ENCODE results near the gene KIAA1614.
"Not testable (repeated sequence)": the region's sequence is repeated elsewhere in the genome, so short reads cannot be mapped to it uniquely, and the experiment has no call there.

Gene KIAA1614

DNA sequence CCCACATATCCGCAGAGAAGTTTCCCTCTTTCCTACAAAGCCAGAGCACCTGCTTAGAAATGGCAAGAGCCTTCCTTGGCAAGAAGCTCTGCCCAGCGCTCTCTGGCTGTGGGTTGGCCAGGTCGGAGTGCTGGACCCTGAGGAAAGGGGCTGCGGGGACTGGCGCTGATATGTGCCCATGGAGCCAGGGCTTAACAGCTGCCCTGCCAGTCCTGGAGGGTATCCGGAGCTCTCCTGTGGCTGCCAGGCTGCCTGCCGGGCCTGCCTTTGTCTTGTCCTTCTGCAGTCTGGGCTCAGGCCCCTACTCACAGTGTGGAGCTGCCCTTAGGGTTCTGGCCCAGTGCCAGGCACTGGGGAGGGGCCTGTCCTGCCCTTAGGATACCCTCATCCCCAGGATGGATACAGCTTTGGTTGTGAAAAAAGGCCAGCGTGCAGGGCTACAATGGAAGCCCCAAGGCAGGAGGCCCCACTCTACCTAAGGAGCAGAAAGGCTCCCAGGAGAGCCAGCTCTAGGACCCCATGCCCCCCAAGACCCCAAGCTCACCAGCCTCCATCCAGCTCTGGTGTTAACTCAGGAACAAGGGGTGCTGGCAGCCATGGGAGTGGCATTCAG, 43.4 kb downstream of the KIAA1614 start:
- no peak for TF ChIP-seq TAF1 (IDR thresholded peaks at IDR 0.05; ENCODE audit: borderline replicate concordance, low read depth, low read length)
- TF ChIP-seq POLR2A (IDR thresholded peaks at IDR 0.05; ENCODE audit: low read depth, low read length): no peak
- TF ChIP-seq POLR2AphosphoS5 (IDR thresholded peaks at IDR 0.05; ENCODE audit: low read depth, low read length): no peak
- no peak for FAIRE-seq
- DNase-seq (ENCODE audit: insufficient read length): no peak

DNA sequence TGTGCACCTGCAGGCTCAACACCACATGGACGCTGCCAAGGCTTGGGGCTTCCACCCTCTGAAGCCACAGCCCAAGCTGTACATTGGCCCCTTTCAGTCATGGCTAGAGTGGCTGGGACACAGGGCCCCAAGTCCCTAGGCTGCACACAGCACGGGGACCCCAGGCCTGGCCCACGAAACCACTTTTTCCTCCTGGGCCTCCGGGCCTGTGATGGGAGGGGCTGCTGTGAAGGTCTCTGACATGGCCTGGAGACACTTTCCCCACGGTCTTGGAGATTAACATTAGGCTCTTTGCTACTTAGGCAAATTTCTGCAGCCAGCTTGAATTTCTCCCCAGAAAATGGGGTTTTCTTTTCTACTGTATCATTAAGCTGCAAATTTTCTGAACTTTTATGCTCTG, 46.9 kb downstream of the KIAA1614 start:
- not testable (repeated sequence) for FAIRE-seq; DNase-seq (ENCODE audit: insufficient read length)

DNA sequence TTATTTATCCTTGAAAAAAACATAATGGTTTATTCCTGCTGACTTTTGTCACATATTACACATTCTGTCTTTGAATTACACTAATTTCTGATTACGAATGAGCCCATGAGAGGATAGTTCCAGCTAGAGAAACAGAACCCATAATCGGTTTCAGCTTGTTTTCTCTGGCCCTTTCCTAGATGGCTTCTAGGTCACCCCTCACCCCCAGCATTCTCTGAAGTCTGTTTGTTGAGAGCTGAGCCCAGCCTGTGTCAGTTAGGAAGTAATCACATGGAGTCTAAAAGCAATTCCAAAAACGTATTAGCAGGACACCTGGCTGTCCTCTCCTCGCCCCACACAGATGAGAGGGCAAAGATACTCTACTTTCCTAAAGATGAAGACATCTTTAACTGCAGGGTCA, 48.9 kb downstream of the KIAA1614 start:
- TF ChIP-seq TAF1 (IDR thresholded peaks at IDR 0.05; ENCODE audit: borderline replicate concordance, low read depth, low read length): no peak
- no peak for TF ChIP-seq POLR2AphosphoS5 (IDR thresholded peaks at IDR 0.05; ENCODE audit: low read depth, low read length)
- TF ChIP-seq POLR2A (IDR thresholded peaks at IDR 0.05; ENCODE audit: low read depth, low read length): no peak
- no peak for FAIRE-seq
- no peak for DNase-seq (ENCODE audit: insufficient read length)

DNA sequence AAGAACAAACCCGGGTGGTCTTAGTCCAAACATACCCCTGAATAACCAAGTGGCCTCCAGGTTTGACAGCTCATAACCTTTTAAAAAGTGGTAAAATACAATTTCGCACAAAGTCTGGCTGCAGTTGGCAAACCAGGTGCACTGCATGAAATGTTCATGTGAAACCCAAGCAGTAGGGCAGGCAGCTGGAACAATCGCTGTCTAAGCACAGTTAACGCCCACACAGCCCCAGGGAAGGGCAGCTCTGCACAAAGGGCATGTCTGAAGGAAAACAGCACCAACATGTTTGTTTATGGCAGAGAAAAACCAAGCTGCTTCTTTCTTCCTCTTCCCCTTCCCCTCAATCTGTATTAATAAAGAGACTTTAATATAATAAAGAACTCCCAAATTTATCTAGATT, 49.5 kb downstream of the KIAA1614 start:
- FAIRE-seq: no peak

DNA sequence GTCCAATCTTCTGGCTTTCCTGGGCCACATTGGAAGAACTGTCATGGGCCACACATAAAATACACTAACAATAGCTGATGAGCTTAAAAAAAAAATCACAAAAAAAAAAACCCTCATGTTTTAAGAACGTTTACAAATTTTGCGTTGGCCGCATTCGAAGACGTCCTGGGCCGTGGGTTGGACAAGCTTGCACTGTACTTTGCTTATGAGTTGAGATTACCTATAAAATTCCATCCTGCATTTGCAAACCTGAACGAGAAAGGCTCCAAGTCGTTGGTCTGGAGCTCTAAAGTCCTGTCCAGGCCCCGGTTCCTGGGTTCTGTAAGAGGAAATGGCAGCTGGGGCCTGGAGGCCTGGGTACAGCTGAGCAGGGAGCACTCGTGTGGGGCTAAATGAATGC, 51.4 kb downstream of the KIAA1614 start:
- DNase-seq (ENCODE audit: insufficient read length) (no peak), FAIRE-seq (no peak)
- TF ChIP-seq POLR2AphosphoS5 (IDR thresholded peaks at IDR 0.05; ENCODE audit: low read depth, low read length) (no peak), TAF1 (IDR thresholded peaks at IDR 0.05; ENCODE audit: borderline replicate concordance, low read depth, low read length) (no peak), POLR2A (IDR thresholded peaks at IDR 0.05; ENCODE audit: low read depth, low read length) (no peak)

More for the DNA sequence above, 49.5 kb downstream of the KIAA1614 start:
- DNase-seq (ENCODE audit: insufficient read length): no peak
- TF ChIP-seq POLR2A (IDR thresholded peaks at IDR 0.05; ENCODE audit: low read depth, low read length) (no peak), POLR2AphosphoS5 (IDR thresholded peaks at IDR 0.05; ENCODE audit: low read depth, low read length) (no peak), TAF1 (IDR thresholded peaks at IDR 0.05; ENCODE audit: borderline replicate concordance, low read depth, low read length) (no peak)

DNA sequence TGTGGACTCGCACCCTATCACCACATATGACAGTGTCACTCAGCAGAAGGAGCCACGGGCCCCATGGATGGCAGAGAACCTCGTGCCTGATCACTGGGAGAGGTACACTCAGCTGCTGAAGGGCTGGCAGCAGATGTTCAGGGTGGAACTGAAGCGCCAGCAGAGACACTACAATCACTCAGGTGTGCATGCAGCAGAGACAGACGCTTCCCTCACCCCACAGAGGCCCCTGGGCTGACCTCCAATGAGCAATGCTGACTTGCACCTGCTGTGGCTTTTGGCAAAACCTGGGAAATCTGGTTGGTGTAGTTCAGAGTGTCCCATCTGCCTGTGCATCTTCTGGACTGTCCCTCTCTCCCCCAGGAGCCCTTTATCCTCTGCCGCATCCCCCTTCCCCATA, 51.9 kb downstream of the KIAA1614 start:
- DNase-seq (ENCODE audit: insufficient read length) (no peak), FAIRE-seq (no peak)
- TF ChIP-seq POLR2AphosphoS5 (IDR thresholded peaks at IDR 0.05; ENCODE audit: low read depth, low read length) (no peak), TAF1 (IDR thresholded peaks at IDR 0.05; ENCODE audit: borderline replicate concordance, low read depth, low read length) (no peak), POLR2A (IDR thresholded peaks at IDR 0.05; ENCODE audit: low read depth, low read length) (no peak)

DNA sequence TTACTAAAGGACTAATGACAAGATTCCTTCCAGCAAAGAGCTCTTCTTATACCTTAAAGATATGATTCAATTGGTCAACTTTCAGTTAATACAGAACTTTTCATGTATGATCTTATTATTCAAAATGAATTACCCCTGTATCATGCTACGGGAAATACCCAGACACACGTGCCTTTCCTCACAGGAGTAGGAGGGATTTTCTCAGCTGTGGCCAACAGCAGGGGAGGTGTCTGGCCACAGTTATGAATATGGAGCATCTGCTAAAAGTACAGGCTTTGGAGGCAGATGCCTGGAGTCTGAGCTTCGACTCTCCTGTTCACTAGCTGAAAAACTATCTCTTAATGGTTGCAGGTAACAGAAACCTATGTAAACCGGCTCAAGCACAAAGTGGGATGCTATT, 53.6 kb downstream of the KIAA1614 start:
- DNase-seq (ENCODE audit: insufficient read length) (no peak), FAIRE-seq (no peak)
- TF ChIP-seq POLR2AphosphoS5 (IDR thresholded peaks at IDR 0.05; ENCODE audit: low read depth, low read length) (no peak), TAF1 (IDR thresholded peaks at IDR 0.05; ENCODE audit: borderline replicate concordance, low read depth, low read length) (no peak), POLR2A (IDR thresholded peaks at IDR 0.05; ENCODE audit: low read depth, low read length) (no peak)

DNA sequence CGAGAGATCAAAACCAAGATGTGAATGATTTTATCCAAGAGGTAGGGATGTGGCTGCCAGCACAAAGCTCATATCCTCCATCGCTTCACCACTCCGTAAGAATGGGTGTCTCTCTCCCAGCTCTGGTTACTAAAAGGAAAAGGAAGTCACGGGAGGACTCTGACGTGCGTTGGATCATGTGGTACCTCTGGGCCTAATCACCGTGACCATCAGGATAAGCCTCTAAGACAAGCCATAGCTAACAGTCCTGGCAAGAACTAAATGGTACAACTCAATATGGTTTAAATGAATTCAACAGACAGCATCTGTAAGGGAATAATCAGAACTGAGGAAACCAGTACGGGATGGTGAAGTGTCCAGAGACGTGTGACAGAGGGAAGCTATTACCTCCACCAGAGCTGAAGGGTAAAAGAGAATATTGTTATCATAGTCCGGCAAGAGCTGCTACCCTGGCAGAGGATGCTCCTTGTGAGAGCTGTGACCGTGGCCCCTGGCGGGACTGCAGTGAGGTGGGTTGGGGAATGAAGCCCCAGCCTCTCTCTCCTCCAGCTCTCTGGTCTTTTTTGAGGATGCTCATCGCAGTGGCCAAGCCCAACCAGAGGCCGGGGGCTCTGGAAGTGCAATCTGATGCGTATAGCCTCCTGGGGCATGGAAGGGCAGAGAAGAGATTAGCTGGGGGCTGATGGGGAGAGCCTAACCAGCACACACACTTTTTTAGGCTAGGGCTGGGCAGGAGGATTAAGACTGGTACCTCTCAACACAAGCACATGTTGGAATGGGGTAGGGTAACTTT, 54.2 kb downstream of the KIAA1614 start:
- FAIRE-seq (no peak), DNase-seq (ENCODE audit: insufficient read length) (no peak)
- TF ChIP-seq POLR2AphosphoS5 (IDR thresholded peaks at IDR 0.05; ENCODE audit: low read depth, low read length) (no peak), TAF1 (IDR thresholded peaks at IDR 0.05; ENCODE audit: borderline replicate concordance, low read depth, low read length) (no peak), POLR2A (IDR thresholded peaks at IDR 0.05; ENCODE audit: low read depth, low read length) (no peak)

DNA sequence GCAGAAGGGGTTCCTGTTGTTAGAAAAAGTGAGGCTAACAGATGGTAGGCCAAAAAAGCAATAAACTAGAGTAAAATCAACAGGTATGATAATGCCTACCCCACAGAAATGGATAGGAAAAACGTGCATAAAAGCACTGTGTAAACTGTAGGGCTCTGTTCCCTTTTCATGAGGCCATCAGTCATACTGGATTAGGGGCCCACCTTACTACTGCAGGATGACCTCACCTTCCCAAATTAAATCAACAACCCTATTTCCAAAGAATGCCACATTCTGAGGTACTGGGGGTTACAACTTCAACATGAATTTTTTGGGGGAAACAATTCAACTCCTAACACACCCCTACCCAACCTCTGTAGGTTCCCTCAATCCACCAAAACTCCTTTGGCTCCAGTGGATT, 54.9 kb downstream of the KIAA1614 start:
- no peak for TF ChIP-seq POLR2AphosphoS5 (IDR thresholded peaks at IDR 0.05; ENCODE audit: low read depth, low read length)
- FAIRE-seq (no peak), DNase-seq (ENCODE audit: insufficient read length) (no peak)

DNA sequence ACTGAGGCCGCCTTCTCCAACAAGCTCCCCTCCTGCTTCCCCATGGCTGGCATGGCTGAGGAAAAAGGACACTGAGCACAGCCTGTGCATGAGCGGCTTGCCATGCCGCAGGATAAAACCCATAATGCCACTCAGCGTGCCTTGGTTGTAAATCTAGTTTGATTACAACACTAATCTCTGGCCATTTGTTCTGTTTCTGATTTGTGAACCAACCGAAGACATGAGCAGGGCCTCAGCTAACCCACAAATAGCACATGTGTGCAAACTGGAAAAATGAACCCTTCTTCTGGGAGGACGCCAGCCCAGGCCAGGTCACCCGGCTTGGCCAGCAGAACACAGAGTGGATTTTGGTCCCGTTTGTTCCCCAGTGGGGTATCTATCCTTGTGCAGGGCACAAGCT, 56.1 kb downstream of the KIAA1614 start:
- FAIRE-seq; DNase-seq (ENCODE audit: insufficient read length): not testable (repeated sequence)

DNA sequence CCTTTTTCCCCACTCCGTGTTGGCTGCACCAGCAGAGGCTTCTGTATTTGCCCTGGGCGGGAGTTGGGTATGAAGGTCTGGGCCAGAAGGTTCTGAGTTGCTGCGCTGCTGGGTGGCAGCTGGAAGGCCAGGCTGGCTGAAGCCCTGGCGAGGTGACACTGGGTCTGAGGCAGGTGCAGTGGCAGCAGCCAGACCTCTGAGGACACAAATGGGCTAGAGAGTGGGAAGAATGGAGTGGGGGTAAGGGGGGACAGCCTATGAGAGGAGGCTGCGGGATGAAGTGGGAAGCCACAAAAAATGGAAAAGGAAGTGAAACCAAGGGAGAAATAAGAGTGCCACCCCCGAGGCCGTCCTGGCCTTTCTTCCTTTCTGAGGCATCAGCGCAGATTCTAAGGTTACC, 56.7 kb downstream of the KIAA1614 start:
- FAIRE-seq (no peak), DNase-seq (ENCODE audit: insufficient read length) (no peak)
- TF ChIP-seq POLR2A (IDR thresholded peaks at IDR 0.05; ENCODE audit: low read depth, low read length) (no peak), TAF1 (IDR thresholded peaks at IDR 0.05; ENCODE audit: borderline replicate concordance, low read depth, low read length) (no peak), POLR2AphosphoS5 (IDR thresholded peaks at IDR 0.05; ENCODE audit: low read depth, low read length) (no peak)

DNA sequence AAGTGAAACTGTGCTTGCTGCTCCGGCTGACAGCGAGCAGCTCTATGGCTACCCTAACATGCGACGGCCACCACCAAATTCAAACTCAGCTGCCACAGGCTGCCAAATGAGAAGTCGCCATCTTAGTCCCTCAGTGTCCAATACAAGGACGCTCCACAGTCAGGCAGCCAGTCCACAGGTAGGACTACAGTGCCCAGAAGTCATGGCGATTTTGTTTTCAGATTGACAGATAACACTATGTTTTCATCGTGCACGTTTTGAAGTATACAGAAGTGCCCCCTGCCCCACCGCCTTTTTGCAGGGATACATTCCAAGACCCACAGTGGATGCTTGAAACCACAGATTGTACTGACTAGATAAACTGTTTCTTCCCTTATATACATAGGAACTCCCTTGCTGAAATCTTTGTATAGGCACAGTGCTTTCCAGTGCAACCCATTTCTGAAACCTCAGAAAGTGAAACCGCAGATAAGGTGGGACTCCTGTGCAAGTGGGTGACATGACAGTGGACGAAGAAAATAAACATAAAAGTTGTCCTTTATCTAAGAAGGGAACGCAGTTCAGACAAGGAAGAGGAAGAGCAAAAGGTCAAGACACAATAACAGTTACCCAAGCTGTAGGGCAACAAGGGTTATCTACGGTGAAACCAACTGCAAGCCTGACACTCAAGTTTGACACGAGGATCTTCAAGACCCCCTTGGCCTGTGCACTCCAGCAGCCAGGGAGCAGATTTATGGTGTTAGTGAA, 57.8 kb downstream of the KIAA1614 start:
- DNase-seq (ENCODE audit: insufficient read length): no peak
- TF ChIP-seq POLR2AphosphoS5 (IDR thresholded peaks at IDR 0.05; ENCODE audit: low read depth, low read length) (no peak), TAF1 (IDR thresholded peaks at IDR 0.05; ENCODE audit: borderline replicate concordance, low read depth, low read length) (no peak), POLR2A (IDR thresholded peaks at IDR 0.05; ENCODE audit: low read depth, low read length) (no peak)
- no peak for FAIRE-seq

Measured in GM12892 (cell line).